ENCODE data around the gene MEGF8. TPM values are rescaled to one million over a fixed set of nuclear protein-coding genes. Genes with fewer than 3 reads are reported as not detected.

MEGF8 gene
- total and polyA plus RNA-seq, 12 donors = 7.2 to 51.9 (median 29.7) TPM

GRCh38 chr19:42375415-42376176 is 50.2 kb downstream of the MEGF8 start:
- Histone ChIP-seq H3K9me3 (replicated peaks in 1 of 3) (no peaks in the 10 kb centered on the region), H3K4me1 (replicated peaks in 1 of 2) (no peaks in the 10 kb centered on the region), H3K36me3 (replicated peaks in 1 of 2) (peaks cover 0 to 7% of the 10 kb centered on the region in 2 donors), H3K27me3 (no peaks in the 10 kb centered on the region), H3K4me3 (no peak overlapping the region), H3K27ac (no peak overlapping the region)
- WGBS, 4 donors = 91 to 95% (median 93%) methylated on average over 19 to 54 of the region's 54 CpGs
- no peak for DNase-seq
- intact Hi-C loops (cut with DNase I) = no loop called here
- TF ChIP-seq CTCF (IDR thresholded peaks at IDR 0.05) (no peak), POLR2A (IDR thresholded peaks at IDR 0.05) (no peak)

GRCh38 chr19:42376177-42376555 is 50.7 kb downstream of the MEGF8 start:
- no peak overlapping the region for H3K4me3 ChIP-seq
- intact Hi-C loops (cut with DNase I) = no loop called here
- peaks cover 0 to 7% of the 10 kb centered on the region in 2 donors for H3K36me3 ChIP-seq (replicated peaks in 1 of 2)
- H3K9me3 ChIP-seq (replicated peaks in 1 of 3) = no peaks in the 10 kb centered on the region
- WGBS, 4 donors = 94 to 97% (median 97%) methylated on average over 7 to 17 of the region's 17 CpGs
- TF ChIP-seq CTCF (IDR thresholded peaks at IDR 0.05) = no peak
- no peak for TF ChIP-seq POLR2A (IDR thresholded peaks at IDR 0.05)
- no peaks in the 10 kb centered on the region for H3K4me1 ChIP-seq (replicated peaks in 1 of 2)
- H3K27ac ChIP-seq = no peak overlapping the region
- no peaks in the 10 kb centered on the region for H3K27me3 ChIP-seq
- DNase-seq = no peak

- H3K27ac ChIP-seq = no peak overlapping the region
- no peaks in the 10 kb centered on the region for H3K4me1 ChIP-seq (replicated peaks in 1 of 2)
- no peak overlapping the region for H3K4me3 ChIP-seq
- H3K27me3 ChIP-seq = no peaks in the 10 kb centered on the region
- 72 to 77% (median 76%) methylated on average over 15 to 17 of the region's 17 CpGs for WGBS, 4 donors
- intact Hi-C loops (cut with DNase I) = no loop called here
- H3K36me3 ChIP-seq (replicated peaks in 1 of 2) = peaks cover 0 to 7% of the 10 kb centered on the region in 2 donors
- H3K9me3 ChIP-seq (replicated peaks in 1 of 3) = no peaks in the 10 kb centered on the region
- DNase-seq = no peak
- TF ChIP-seq POLR2A (IDR thresholded peaks at IDR 0.05) = no peak
- TF ChIP-seq CTCF (IDR thresholded peaks at IDR 0.05) = no peak
Observed at GRCh38 chr19:42378225-42379215, 53.1 kb downstream of the MEGF8 start.

GRCh38 chr19:42380155-42380554 is 54.7 kb downstream of the MEGF8 start:
- WGBS, 4 donors = 72 to 75% (median 75%) methylated on average over 6 of the region's 6 CpGs
- Histone ChIP-seq H3K4me1 (replicated peaks in 1 of 2) (no peaks in the 10 kb centered on the region), H3K27me3 (no peaks in the 10 kb centered on the region), H3K27ac (no peak overlapping the region), H3K4me3 (no peak overlapping the region), H3K9me3 (replicated peaks in 1 of 3) (no peaks in the 10 kb centered on the region), H3K36me3 (replicated peaks in 1 of 2) (peaks cover 0 to 7% of the 10 kb centered on the region in 2 donors)
- intact Hi-C loops (cut with DNase I) = no loop called here
- DNase-seq = no peak
- TF ChIP-seq POLR2A (IDR thresholded peaks at IDR 0.05) (no peak), CTCF (IDR thresholded peaks at IDR 0.05) (no peak)
